SJCRH30 (cell line): Measurements from ENCODE around the gene SYNPO. TPM values are rescaled to one million over a fixed set of nuclear protein-coding genes. Genes with fewer than 3 reads are reported as not detected.
A peak's percentile ranks its signal among the peaks of the same experiment; 100 is the strongest.

Source experiments
- DNase-seq, 2 experiments: peaks; one replicate each; pipeline ENCODE4 v3.0.0-alpha.2; 2015 to 2020
- H3K27ac ChIP-seq: fragments of 250-450 bp; sonication (Bioruptor Pico); 2 replicates; pipeline ENCODE4 v1.5.1; 2020; ENCODE audit warnings: mild to moderate bottlenecking, moderate library complexity
- H3K27me3 ChIP-seq: fragments of 250-450 bp; sonication (Bioruptor Pico); 2 replicates; pipeline ENCODE4 v1.5.1; 2020; ENCODE audit warnings: mild to moderate bottlenecking, moderate library complexity
- H3K36me3 ChIP-seq: fragments of 250-450 bp; sonication (Bioruptor Pico); 2 replicates; pipeline ENCODE4 v1.5.1; 2020; ENCODE audit warnings: mild to moderate bottlenecking, moderate library complexity
- H3K4me1 ChIP-seq: fragments of 250-450 bp; sonication (Bioruptor Pico); 2 replicates; pipeline ENCODE4 v1.5.1; 2020; ENCODE audit warnings: mild to moderate bottlenecking, moderate library complexity
- H3K4me3 ChIP-seq: fragments of 250-450 bp; sonication (Bioruptor Pico); 2 replicates; pipeline ENCODE4 v1.5.1; 2020; ENCODE audit warnings: mild to moderate bottlenecking, moderate library complexity
- H3K9me3 ChIP-seq: fragments of 250-450 bp; sonication (Bioruptor Pico); replicated peaks from 2 replicates; pipeline ENCODE4 v1.5.1; 2020; ENCODE audit warnings: mild to moderate bottlenecking, moderate library complexity
- total RNA-seq: library from RNA; depleted of rRNA; stranded (reverse); fragments of >200 nt; shearing (Covaris generic); gene quantifications from 2 replicates; pipeline ENCODE4 v1.2.3, GENCODE V29; 2014; rRNA removed

The SYNPO gene, protein sequence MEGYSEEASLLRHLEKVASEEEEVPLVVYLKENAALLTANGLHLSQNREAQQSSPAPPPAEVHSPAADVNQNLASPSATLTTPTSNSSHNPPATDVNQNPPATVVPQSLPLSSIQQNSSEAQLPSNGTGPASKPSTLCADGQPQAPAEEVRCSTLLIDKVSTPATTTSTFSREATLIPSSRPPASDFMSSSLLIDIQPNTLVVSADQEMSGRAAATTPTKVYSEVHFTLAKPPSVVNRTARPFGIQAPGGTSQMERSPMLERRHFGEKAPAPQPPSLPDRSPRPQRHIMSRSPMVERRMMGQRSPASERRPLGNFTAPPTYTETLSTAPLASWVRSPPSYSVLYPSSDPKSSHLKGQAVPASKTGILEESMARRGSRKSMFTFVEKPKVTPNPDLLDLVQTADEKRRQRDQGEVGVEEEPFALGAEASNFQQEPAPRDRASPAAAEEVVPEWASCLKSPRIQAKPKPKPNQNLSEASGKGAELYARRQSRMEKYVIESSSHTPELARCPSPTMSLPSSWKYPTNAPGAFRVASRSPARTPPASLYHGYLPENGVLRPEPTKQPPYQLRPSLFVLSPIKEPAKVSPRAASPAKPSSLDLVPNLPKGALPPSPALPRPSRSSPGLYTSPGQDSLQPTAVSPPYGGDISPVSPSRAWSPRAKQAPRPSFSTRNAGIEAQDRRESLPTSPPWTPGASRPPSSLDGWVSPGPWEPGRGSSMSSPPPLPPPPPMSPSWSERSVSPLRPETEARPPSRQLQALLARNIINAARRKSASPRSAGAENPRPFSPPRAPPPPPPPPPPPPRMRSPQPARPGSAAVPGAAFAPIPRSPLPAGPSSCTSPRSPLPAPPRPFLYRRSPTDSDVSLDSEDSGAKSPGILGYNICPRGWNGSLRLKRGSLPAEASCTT
- total RNA-seq: 2.3 and 3.2 TPM in 2 replicates

GRCh38 chr5:150640311-150641005 is at the start of gene SYNPO:
SYNPO (plus strand) TSS chr5:150640660; CDS start chr5:150648276, 7,616 bp downstream.
- H3K9me3 ChIP-seq: no peaks in the 10 kb centered on the region
- peak within 1 kb of the TSS; percentile 55 for H3K4me3 ChIP-seq
- H3K4me1 ChIP-seq: peaks cover 80% of the 10 kb centered on the region
- no peaks in the 10 kb centered on the region for H3K27me3 ChIP-seq
- H3K36me3 ChIP-seq: no peaks in the 10 kb centered on the region
- peak; percentile 61 to 64 for DNase-seq
- H3K27ac ChIP-seq: peak within 1 kb of the TSS; percentile 46

GRCh38 chr5:150590979-150591695 is 49.3 kb upstream of the SYNPO start:
- Histone ChIP-seq H3K4me3 (no peak overlapping the region), H3K27me3 (no peaks in the 10 kb centered on the region), H3K27ac (no peak overlapping the region)

GRCh38 chr5:150593593-150593992 is 46.9 kb upstream of the SYNPO start:
- Histone ChIP-seq H3K9me3 (no peaks in the 10 kb centered on the region), H3K4me3 (no peak overlapping the region), H3K36me3 (no peaks in the 10 kb centered on the region), H3K27me3 (no peaks in the 10 kb centered on the region), H3K27ac (no peak overlapping the region), H3K4me1 (peaks cover 58% of the 10 kb centered on the region)
- DNase-seq: no peak

More at GRCh38 chr5:150590979-150591695, 49.3 kb upstream of the SYNPO start:
- H3K36me3 ChIP-seq: no peaks in the 10 kb centered on the region
- no peak for DNase-seq
- peaks cover 50% of the 10 kb centered on the region for H3K4me1 ChIP-seq
- H3K9me3 ChIP-seq: no peaks in the 10 kb centered on the region

- Histone ChIP-seq H3K27me3 (no peaks in the 10 kb centered on the region), H3K36me3 (no peaks in the 10 kb centered on the region), H3K4me3 (no peak overlapping the region), H3K4me1 (peaks cover 62% of the 10 kb centered on the region), H3K9me3 (no peaks in the 10 kb centered on the region), H3K27ac (no peak overlapping the region)
- no peak for DNase-seq
These were observed 46.5 kb upstream of the SYNPO start for GRCh38 chr5:150593996-150594395.

DNA sequence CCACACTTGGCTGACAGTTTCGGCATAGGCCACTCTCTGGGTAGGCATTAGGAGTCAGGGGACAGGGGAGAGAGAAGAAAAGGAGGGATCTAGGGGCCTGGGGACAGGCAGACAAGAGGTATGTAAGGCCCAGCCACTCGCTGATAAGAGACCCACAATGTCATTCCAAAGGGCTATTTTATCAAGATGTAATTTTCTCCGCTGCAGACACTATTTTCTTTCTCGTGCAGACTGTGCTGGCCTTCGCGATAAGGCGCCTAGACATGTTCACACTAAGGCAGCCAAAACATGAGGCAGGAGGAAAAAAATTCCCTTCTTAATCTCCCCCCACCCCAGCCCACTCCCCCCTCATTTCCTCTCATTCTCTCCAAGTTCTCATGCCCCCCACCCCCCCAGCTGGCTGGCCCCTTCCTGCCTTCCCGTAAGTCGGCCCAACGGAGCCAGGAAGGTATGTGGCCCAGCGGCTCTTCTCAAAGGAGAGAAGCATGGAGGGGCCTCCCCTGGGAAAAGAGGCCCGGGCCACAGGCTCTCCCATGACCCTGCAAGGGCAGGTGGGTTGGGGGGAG is 44.9 kb upstream of the SYNPO start:
- H3K27me3 ChIP-seq: no peaks in the 10 kb centered on the region
- H3K36me3 ChIP-seq: no peaks in the 10 kb centered on the region
- H3K27ac ChIP-seq: peak overlapping the region; percentile 44; the same call in 1 of the 2 replicates
- peak; percentile 39 to 57 for DNase-seq
- H3K4me3 ChIP-seq: no peak overlapping the region
- H3K4me1 ChIP-seq: peaks cover 64% of the 10 kb centered on the region
- H3K9me3 ChIP-seq: no peaks in the 10 kb centered on the region

- DNase-seq: no peak
- Histone ChIP-seq H3K36me3 (no peaks in the 10 kb centered on the region), H3K27ac (no peak overlapping the region; the same call in 1 of the 2 replicates), H3K9me3 (no peaks in the 10 kb centered on the region), H3K4me1 (peaks cover 62% of the 10 kb centered on the region), H3K4me3 (no peak overlapping the region), H3K27me3 (no peaks in the 10 kb centered on the region)
These were observed 44.1 kb upstream of the SYNPO start for GRCh38 chr5:150596313-150596712.

GRCh38 chr5:150596826-150597225 is 43.6 kb upstream of the SYNPO start:
- peaks cover 62% of the 10 kb centered on the region for H3K4me1 ChIP-seq
- no peaks in the 10 kb centered on the region for H3K27me3 ChIP-seq
- H3K36me3 ChIP-seq: no peaks in the 10 kb centered on the region
- DNase-seq: no peak
- H3K27ac ChIP-seq: no peak overlapping the region
- no peak overlapping the region for H3K4me3 ChIP-seq
- no peaks in the 10 kb centered on the region for H3K9me3 ChIP-seq

DNA sequence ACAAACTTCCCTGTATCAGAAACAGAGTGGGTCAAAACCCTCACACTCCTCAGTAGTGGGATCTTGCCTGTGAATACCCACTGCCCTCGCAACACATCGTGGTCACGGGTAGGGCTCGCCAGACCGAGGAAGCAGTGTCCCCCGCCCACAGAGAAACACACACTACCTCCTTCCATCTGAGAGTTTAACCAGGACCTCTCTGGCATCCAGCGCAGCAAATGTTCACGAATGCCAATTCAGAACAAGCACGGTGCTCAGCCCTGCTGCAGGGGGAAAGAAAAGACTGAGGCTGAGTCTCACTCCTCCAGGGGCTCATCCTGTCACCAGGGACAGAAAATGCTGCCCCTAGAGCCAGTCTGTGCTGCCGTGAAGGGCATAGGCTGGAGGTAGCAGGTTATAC is 42.5 kb upstream of the SYNPO start:
- DNase-seq: no peak
- Histone ChIP-seq H3K27ac (no peak overlapping the region), H3K4me1 (peaks cover 62% of the 10 kb centered on the region)

GRCh38 chr5:150598821-150599273 is 41.6 kb upstream of the SYNPO start:
- H3K4me3 ChIP-seq: no peak overlapping the region
- H3K9me3 ChIP-seq: no peaks in the 10 kb centered on the region
- H3K36me3 ChIP-seq: no peaks in the 10 kb centered on the region
- H3K27me3 ChIP-seq: no peaks in the 10 kb centered on the region
- H3K4me1 ChIP-seq: peaks cover 57% of the 10 kb centered on the region
- peak overlapping the region; percentile 9; the same call in 1 of the 2 replicates for H3K27ac ChIP-seq
- peak; percentile 42 for DNase-seq

More for the DNA sequence above, 42.5 kb upstream of the SYNPO start:
- no peaks in the 10 kb centered on the region for H3K36me3 ChIP-seq
- H3K27me3 ChIP-seq: no peaks in the 10 kb centered on the region
- no peak overlapping the region for H3K4me3 ChIP-seq
- H3K9me3 ChIP-seq: no peaks in the 10 kb centered on the region

DNA sequence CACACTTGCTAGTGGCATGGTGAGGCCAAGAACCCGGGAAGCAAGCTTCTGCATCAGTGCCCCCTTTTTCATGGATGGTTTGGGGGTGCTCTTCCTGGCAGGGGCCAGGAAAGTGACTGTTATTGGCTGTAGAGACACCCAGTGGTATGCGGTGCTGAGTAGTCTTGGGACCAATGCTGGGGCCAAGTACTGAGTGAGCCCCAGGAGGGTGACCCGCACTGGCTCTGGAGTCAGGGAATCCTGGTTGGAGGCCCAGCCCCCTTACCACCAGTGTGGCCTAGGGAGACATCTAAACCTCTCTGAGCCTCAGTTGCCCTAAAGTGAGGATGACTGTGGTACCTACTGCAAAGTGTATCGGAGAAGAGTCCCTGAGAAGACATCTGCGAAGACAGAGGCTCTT is 41.2 kb upstream of the SYNPO start:
- no peak for DNase-seq
- Histone ChIP-seq H3K4me1 (peaks cover 52% of the 10 kb centered on the region), H3K27ac (peak overlapping the region; percentile 9; the same call in 1 of the 2 replicates)

GRCh38 chr5:150599917-150600511 is 40.4 kb upstream of the SYNPO start:
- peaks cover 45% of the 10 kb centered on the region for H3K4me1 ChIP-seq

More for the DNA sequence above, 41.2 kb upstream of the SYNPO start:
- Histone ChIP-seq H3K36me3 (no peaks in the 10 kb centered on the region), H3K4me3 (no peak overlapping the region), H3K9me3 (no peaks in the 10 kb centered on the region), H3K27me3 (no peaks in the 10 kb centered on the region)

DNA sequence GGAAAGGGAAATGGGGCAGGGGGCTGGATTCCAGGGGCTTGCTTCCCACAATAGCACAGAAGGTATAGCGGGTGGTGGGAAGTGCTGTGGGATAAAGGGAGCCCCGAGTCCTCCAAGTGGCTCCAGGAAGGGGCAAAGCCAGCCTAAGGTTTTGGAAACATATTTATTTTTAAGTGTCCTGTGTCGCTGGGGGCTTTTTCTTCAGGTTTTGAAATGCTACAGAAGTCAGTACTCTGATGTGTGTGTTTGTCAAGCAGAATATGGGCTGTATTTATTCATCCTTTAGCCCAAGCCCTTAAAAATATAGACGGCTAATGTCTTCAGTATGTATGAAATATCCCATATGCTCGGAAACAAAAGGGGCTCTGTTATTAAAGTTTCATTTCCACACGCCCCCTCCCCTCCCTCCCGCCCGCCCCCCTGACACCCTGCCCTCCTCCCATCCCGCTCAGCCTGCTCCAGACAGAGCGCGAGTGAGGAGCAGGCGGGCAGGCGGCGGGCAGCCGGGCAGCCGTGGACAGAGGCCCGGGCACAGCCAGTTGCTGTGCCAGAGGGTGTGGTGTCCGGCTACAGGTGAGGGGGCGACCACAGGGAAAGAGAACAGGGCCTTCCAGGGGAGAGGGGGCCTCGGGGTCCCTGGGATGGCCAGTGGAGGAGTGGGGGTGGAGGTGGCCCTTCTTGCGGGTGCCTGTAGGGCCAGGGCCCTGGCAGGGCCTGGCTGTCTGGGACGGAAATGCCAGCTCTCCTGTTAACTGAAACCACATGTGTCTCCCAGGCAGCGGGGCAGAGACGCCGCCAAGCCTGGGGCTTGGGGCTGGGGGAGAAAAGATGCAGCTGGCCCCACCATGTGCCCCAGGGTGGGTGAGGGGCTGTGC is 39.6 kb upstream of the SYNPO start:
- Histone ChIP-seq H3K27ac (peak overlapping the region; percentile 24; the same call in 1 of the 2 replicates), H3K9me3 (no peaks in the 10 kb centered on the region), H3K4me3 (peak overlapping the region; percentile 35), H3K4me1 (peaks cover 39% of the 10 kb centered on the region), H3K36me3 (no peaks in the 10 kb centered on the region), H3K27me3 (no peaks in the 10 kb centered on the region)
- DNase-seq: no peak

More at GRCh38 chr5:150599917-150600511, 40.4 kb upstream of the SYNPO start:
- peak overlapping the region; percentile 20; the same call in 1 of the 2 replicates for H3K4me3 ChIP-seq
- no peaks in the 10 kb centered on the region for H3K27me3 ChIP-seq
- peak overlapping the region; percentile 24; the same call in 1 of the 2 replicates for H3K27ac ChIP-seq
- DNase-seq: peak; percentile 88
- H3K9me3 ChIP-seq: no peaks in the 10 kb centered on the region
- H3K36me3 ChIP-seq: no peaks in the 10 kb centered on the region
